Mucosa of rectum (tissue), 2 donors: ENCODE data around the gene ZNHIT6.

ENCODE experiments used
- H3K27ac ChIP-seq, 2 donors: one replicate each; pipeline ENCODE4 v1.7.0; 2013; ENCODE audit warnings: inconsistent platforms in 2 of 2, low read depth in 2 of 2, low read length in 2 of 2
- H3K27me3 ChIP-seq, 2 donors: one replicate each; pipeline ENCODE4 v1.7.0; 2013; ENCODE audit warnings: low read length in 2 of 2; ENCODE audit not compliant: control insufficient read depth in 2 of 2, insufficient read depth in 2 of 2
- H3K36me3 ChIP-seq, 2 donors: one replicate each; pipeline ENCODE4 v1.7.0; 2013; ENCODE audit warnings: low read length in 2 of 2; ENCODE audit not compliant: control insufficient read depth in 2 of 2, insufficient read depth in 2 of 2
- H3K4me1 ChIP-seq, 2 donors: one replicate each; pipeline ENCODE4 v1.7.0; 2013; ENCODE audit warnings: low read length in 2 of 2, mild to moderate bottlenecking in 1 of 2; ENCODE audit not compliant: control insufficient read depth in 2 of 2, insufficient read depth in 2 of 2
- H3K4me3 ChIP-seq, 2 donors: one replicate each; pipeline ENCODE4 v1.7.0; 2013; ENCODE audit warnings: low read length in 2 of 2
- H3K9ac ChIP-seq, 2 donors: one replicate each; pipeline ENCODE4 v1.7.0; 2013; ENCODE audit warnings: low read length in 2 of 2, low read depth in 1 of 2, mild to moderate bottlenecking in 1 of 2
- H3K9me3 ChIP-seq, 2 donors: one replicate each; pipeline ENCODE4 v1.7.0; 2013; ENCODE audit warnings: low read length in 2 of 2; ENCODE audit not compliant: control insufficient read depth in 2 of 2
- donor health status: healthy.
- donor health status: Normal muscosa, but diverticular disease.

The ZNHIT6 gene

DNA sequence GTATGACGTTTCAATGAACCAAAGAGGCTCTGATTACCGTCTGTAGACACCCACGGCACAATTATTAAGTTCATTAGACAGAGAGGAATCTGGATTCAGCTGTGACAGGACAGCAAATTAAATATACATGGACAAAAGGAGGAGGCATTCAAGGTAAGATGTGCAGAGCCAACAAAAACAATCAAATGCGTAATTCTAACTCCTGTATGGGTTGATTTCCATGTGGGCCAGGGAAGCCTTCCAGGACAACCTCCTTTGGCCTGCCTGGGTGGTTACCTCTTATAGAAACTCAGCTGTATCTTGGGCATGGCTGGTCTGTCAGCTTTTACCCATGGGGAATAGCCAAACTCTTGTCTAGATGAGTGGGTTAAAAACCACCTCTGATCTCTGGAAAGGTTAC, 83.9 kb downstream of the ZNHIT6 start:
- peaks cover 0 to 7% of the 10 kb centered on the region in 2 donors for H3K4me1 ChIP-seq
- no peaks in the 10 kb centered on the region for H3K36me3 ChIP-seq
- H3K27me3 ChIP-seq: no peaks in the 10 kb centered on the region
- no peak overlapping the region for H3K27ac ChIP-seq
- H3K9me3 ChIP-seq: peaks cover 0 to 7% of the 10 kb centered on the region in 2 donors
- no peak overlapping the region for H3K4me3 ChIP-seq
- H3K9ac ChIP-seq: no peak overlapping the region

DNA sequence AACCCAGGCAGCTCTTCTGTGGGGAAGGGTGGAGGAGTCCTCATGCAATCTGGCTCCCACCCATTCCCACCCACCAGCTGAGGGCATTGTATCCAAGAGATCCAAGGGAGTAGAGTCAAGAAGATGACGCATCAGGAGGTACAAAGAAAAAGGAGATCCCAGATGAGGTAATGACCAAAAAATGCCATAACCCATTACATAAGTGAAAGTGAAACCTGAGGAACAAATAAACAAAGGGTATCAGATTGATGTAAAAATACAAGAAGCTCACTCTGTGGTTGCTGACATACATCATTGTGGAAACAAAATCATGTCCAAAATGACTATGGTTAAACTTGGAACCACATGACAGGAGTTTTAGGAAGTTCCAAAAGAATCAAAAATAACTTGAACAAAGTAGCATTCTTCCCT, 85.2 kb downstream of the ZNHIT6 start:
- H3K4me3 ChIP-seq: no peak overlapping the region
- no peaks in the 10 kb centered on the region for H3K36me3 ChIP-seq
- H3K27ac ChIP-seq: no peak overlapping the region
- no peaks in the 10 kb centered on the region for H3K27me3 ChIP-seq
- peaks cover 0 to 7% of the 10 kb centered on the region in 2 donors for H3K9me3 ChIP-seq
- no peaks in the 10 kb centered on the region for H3K4me1 ChIP-seq
- H3K9ac ChIP-seq: no peak overlapping the region

DNA sequence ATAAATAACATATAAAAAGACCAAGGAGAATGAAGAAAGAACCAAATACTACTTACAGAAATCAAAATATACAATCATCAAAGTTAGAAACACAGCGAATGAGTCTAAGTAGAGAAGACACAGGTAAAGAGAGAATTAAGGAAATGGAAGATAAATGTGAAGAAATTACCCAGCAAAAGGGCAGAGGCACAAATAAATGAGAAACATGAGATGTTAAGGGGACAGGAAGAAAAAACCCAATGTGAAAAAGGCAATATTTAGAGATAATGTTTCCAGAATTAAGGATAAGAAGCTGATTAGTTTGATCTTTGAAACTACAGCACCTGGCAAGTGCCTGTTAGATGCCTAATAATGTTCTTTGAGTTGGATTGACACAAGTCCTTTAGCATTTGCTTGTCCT, 86.8 kb downstream of the ZNHIT6 start:
- Histone ChIP-seq H3K9me3 (peaks cover 0 to 7% of the 10 kb centered on the region in 2 donors), H3K36me3 (no peaks in the 10 kb centered on the region), H3K4me1 (no peaks in the 10 kb centered on the region), H3K4me3 (no peak overlapping the region), H3K27me3 (no peaks in the 10 kb centered on the region), H3K27ac (no peak overlapping the region), H3K9ac (no peak overlapping the region)

DNA sequence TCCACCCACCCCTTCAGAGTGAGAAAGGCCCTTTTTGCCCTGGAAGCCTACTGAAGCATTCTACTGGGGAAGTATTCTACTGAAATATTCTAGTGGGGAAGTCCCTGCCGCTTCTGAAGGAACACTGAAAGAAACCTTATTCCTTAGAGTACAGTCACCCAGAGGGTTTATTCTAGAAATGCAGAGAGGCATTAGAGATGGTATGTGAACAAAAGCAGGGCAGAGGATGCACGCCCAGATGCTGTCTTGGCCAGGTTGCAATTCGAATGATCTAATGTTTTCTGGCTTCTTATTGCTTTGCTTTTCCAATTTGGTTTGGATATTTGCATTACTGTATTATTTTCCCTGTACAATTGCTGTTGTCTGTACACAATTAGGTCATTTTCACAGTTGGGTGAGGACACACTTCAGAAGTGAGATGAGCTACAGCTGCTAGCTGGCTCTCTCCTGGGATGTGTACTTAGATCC, 90.6 kb downstream of the ZNHIT6 start:
- Histone ChIP-seq H3K4me3 (no peak overlapping the region), H3K36me3 (no peaks in the 10 kb centered on the region), H3K4me1 (no peaks in the 10 kb centered on the region), H3K9ac (no peak overlapping the region), H3K27me3 (no peaks in the 10 kb centered on the region), H3K27ac (no peak overlapping the region), H3K9me3 (peaks cover 0 to 7% of the 10 kb centered on the region in 2 donors)

DNA sequence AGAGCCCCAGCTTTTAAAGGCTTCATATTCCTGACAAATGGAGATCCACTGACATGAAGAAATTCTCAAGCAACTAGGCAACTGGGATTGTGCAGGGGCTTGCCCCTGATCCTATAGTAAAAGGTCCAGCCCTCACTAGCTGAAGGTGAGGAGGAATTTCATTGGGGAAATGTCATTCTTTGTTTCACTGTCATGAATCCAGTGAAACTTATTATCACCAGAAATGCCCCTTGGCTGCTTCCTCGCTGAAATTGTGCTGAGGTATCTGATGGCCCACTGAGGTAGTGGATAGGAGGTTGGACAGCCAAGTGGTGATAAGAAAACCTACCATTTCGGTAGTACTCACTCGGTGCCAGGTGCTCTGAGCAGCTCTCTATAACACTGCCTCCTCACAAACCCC, 91.5 kb downstream of the ZNHIT6 start:
- H3K36me3 ChIP-seq: no peaks in the 10 kb centered on the region
- H3K4me1 ChIP-seq: no peaks in the 10 kb centered on the region
- H3K4me3 ChIP-seq: no peak overlapping the region
- peaks cover 0 to 7% of the 10 kb centered on the region in 2 donors for H3K9me3 ChIP-seq
- no peaks in the 10 kb centered on the region for H3K27me3 ChIP-seq
- H3K27ac ChIP-seq: no peak overlapping the region
- no peak overlapping the region for H3K9ac ChIP-seq

DNA sequence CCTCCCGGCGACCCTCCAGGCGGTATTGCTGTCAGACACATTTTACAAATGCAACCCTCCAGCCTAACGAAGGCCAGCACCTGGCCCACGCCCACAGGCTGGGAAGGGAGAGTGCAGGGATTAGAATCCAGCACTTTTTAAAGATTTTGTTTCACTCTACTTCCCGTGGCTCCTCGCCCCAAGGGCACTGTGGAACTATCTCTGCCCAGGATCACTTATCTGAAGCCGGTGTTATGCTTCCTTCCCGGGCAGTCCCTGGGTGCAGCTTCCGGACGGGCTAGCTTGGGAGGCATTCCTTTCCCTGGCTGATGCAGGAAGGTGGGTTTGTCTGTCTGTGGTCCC, 91.9 kb downstream of the ZNHIT6 start:
- no peak overlapping the region for H3K9ac ChIP-seq
- no peak overlapping the region for H3K4me3 ChIP-seq
- peaks cover 0 to 5% of the 10 kb centered on the region in 2 donors for H3K9me3 ChIP-seq
- H3K27me3 ChIP-seq: no peaks in the 10 kb centered on the region
- no peaks in the 10 kb centered on the region for H3K36me3 ChIP-seq
- no peak overlapping the region for H3K27ac ChIP-seq
- H3K4me1 ChIP-seq: no peaks in the 10 kb centered on the region

DNA sequence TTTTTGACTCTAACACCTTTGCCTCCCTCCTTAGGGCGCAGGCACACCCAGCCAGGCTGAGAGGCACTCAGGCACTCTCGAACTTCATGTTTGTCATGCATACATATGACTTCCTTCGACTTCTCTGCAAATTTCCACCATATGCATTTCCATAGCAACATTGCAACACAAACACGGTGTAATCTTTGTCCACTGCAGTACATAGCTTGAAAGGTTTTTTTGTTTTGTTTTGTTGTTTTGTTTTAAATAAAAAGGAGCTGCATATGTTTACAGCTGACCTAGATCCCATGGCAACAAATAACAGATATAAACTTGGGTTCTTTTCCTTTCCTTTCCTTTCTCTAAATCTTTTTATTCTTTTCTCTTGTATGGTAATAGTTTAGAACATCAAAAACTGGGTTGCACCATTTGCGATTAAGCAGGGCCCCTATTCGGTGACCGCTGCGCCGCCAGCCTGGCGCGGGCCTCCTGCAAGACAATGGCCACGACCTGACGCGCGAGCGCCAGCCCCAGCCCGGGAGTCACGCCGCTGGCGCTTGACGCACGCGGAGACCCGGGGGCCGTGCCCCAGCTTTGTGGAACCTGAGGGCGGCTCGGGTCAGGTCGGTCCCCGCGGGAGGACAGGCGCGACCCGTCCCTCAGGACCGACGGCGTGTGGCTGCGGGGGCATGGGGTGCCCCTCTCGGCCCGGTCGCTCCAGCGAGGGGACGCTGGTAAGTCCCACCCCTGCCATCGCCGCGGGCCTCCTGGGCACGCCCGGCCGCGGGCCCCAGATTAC, 92.5 kb downstream of the ZNHIT6 start:
- Histone ChIP-seq H3K27me3 (no peaks in the 10 kb centered on the region), H3K4me3 (no peak overlapping the region), H3K4me1 (no peaks in the 10 kb centered on the region), H3K9ac (no peak overlapping the region), H3K36me3 (no peaks in the 10 kb centered on the region), H3K9me3 (peaks cover 0 to 3% of the 10 kb centered on the region in 2 donors), H3K27ac (no peak overlapping the region)

DNA sequence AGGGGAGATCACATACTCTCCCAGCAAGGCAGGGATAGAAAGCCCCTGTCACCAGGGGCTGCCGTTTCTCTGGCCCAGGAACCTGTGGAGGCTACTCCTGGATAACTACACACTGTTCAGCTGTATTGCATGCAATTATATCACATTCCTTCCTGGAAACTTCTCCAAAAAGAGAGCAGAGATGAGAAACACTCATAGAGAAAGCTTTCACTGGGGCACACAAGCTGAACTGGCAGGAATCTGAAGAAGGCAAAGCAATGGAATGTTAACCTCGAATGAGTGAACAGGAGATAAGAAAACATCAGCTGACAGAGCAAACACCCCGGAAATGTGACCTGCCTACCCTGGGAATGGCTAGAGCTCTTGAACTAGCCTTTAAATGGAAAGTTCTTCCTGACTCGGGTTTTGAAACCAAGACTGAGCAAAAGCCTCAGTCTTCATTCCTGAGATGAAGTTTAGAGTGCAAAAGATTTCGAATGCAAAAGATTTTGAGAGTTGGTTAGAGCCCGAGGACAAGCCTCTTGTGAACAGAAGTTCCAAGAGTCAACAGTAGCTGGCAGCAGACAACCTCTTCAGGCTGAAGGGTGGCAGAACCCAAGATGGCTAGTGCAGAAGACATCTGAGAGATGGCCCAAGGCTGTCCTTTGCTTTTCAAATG, 95.4 kb downstream of the ZNHIT6 start:
- Histone ChIP-seq H3K27me3 (no peaks in the 10 kb centered on the region), H3K4me3 (no peak overlapping the region), H3K27ac (no peak overlapping the region), H3K9me3 (no peaks in the 10 kb centered on the region), H3K36me3 (no peaks in the 10 kb centered on the region), H3K9ac (no peak overlapping the region), H3K4me1 (no peaks in the 10 kb centered on the region)

DNA sequence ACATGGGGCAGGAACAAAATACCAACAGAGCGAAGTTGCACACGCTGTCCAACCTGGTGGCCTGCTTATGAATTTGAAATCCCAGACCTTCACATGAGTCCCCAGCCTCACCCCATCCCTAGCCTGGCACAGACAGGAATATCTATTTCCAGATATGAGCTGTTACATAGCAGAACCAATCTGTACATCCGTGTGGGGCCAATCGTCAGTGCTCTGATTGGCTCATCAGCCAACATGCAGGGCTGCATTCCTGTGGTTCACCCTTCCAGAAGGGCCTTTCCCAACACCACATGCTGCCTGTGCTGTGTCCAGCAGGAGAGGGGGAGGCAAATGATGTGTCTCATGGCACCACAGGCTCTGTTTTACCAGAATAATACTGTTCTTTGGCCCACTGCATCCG, 96.4 kb downstream of the ZNHIT6 start:
- Histone ChIP-seq H3K4me3 (no peak overlapping the region), H3K27ac (no peak overlapping the region), H3K27me3 (no peaks in the 10 kb centered on the region), H3K9me3 (no peaks in the 10 kb centered on the region), H3K9ac (no peak overlapping the region), H3K36me3 (no peaks in the 10 kb centered on the region), H3K4me1 (no peaks in the 10 kb centered on the region)

DNA sequence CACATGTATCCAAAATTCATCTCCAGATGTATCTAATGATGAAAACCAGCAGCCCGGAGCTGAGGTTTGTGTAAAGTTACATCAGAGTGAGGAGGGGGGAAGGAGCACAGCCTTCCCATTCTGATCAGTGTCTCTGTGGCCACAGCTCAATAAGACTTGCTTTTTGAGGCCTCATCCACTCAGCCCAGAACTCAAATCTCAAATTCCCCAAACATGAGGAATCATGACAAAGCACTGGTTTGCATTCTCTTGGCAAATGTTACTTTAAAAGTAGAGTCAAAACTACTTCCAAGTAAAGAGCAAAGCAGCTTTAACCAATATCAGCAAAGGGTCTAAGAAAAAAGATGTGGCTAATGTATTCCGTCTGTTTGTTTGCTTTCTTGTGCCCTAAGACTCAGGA, 96.8 kb downstream of the ZNHIT6 start:
- no peaks in the 10 kb centered on the region for H3K4me1 ChIP-seq
- no peaks in the 10 kb centered on the region for H3K9me3 ChIP-seq
- no peaks in the 10 kb centered on the region for H3K36me3 ChIP-seq
- H3K9ac ChIP-seq: no peak overlapping the region
- no peak overlapping the region for H3K27ac ChIP-seq
- H3K27me3 ChIP-seq: no peaks in the 10 kb centered on the region
- H3K4me3 ChIP-seq: no peak overlapping the region
